DND-41 (cell line): ENCODE data around the gene VAV2.

ENCODE experiments used
- CTCF ChIP-seq: IDR thresholded peaks from 2 replicates; pipeline ENCODE4 v1.5.1; 2012; ENCODE audit warnings: borderline replicate concordance, low read length, moderate library complexity, mild to moderate bottlenecking; ENCODE audit not compliant: poor library complexity, severe bottlenecking; ENCODE audit errors: extremely low read depth
- EZH2 ChIP-seq: IDR thresholded peaks from 3 replicates; pipeline ENCODE4 v1.6.1; 2012; ENCODE audit warnings: borderline replicate concordance, low read depth, mild to moderate bottlenecking, moderate library complexity, low read length, inconsistent platforms; ENCODE audit not compliant: severe bottlenecking

GRCh38 chr9:133878402-133878801 is 113.7 kb downstream of the VAV2 start:
- TF ChIP-seq CTCF (no peak), EZH2 (no peak)
